Neural progenitor cell (in vitro differentiated cells): ENCODE results near the gene SHLD3. TPM values are rescaled to one million over a fixed set of nuclear protein-coding genes. Genes with fewer than 3 reads are reported as not detected.
"Not testable (repeated sequence)": the region's sequence is repeated elsewhere in the genome, so short reads cannot be mapped to it uniquely, and the experiment has no call there.

Experiments used
- DNase-seq: peaks from one replicate; pipeline ENCODE4 v3.0.0-alpha.2; 2016; ENCODE audit warnings: low spot score
- H2AFZ ChIP-seq: fragments of 200-600 bp; sonication (generic); replicated peaks from 2 replicates; pipeline ENCODE4 v1.6.1; 2016; ENCODE audit warnings: antibody characterized with exemption
- H3F3A ChIP-seq: fragments of 200-600 bp; sonication (generic); 2 replicates; pipeline ENCODE4 v1.6.1; 2016; ENCODE audit warnings: antibody characterized with exemption, low read depth
- H3K27ac ChIP-seq: fragments of 200-600 bp; sonication (generic); 2 replicates; pipeline ENCODE4 v1.5.1; 2016; ENCODE audit warnings: mild to moderate bottlenecking
- H3K27me3 ChIP-seq: fragments of 200-600 bp; sonication (generic); 2 replicates; pipeline ENCODE4 v1.6.1; 2016; ENCODE audit warnings: mild to moderate bottlenecking, moderate library complexity
- H3K36me3 ChIP-seq: fragments of 200-600 bp; sonication (generic); 2 replicates; pipeline ENCODE4 v1.5.1; 2016
- H3K4me1 ChIP-seq: fragments of 200-600 bp; sonication (generic); 2 replicates; pipeline ENCODE4 v1.6.1; 2016; ENCODE audit warnings: mixed run types
- H3K4me2 ChIP-seq: fragments of 200-600 bp; sonication (generic); 2 replicates; pipeline ENCODE4 v1.6.1; 2016
- H3K4me3 ChIP-seq: fragments of 200-600 bp; sonication (generic); 2 replicates; pipeline ENCODE4 v1.5.1; 2016
- H3K79me2 ChIP-seq: fragments of 200-600 bp; sonication (generic); 2 replicates; pipeline ENCODE4 v1.6.1; 2016; ENCODE audit warnings: low read depth
- H3K9ac ChIP-seq: fragments of 200-600 bp; sonication (generic); 2 replicates; pipeline ENCODE4 v1.6.1; 2016
- H3K9me3 ChIP-seq: fragments of 200-600 bp; sonication (generic); 2 replicates; pipeline ENCODE4 v1.5.1; 2016; ENCODE audit warnings: low read depth
- H4K20me1 ChIP-seq: fragments of 200-600 bp; sonication (generic); 2 replicates; pipeline ENCODE4 v1.6.1; 2016; ENCODE audit warnings: low read depth
- H3K27ac Mint-ChIP-seq: 3 replicates; pipeline ENCODE4 v1.8.0; 2021; ENCODE audit warnings: mixed read lengths
- H3K27me3 Mint-ChIP-seq: 2 replicates; pipeline ENCODE4 v1.8.0; 2022; ENCODE audit warnings: low read depth, mild to moderate bottlenecking, inconsistent platforms, moderate library complexity, mixed read lengths; ENCODE audit not compliant: insufficient read depth
- H3K36me3 Mint-ChIP-seq: 3 replicates; pipeline ENCODE4 v1.8.0; 2021; ENCODE audit warnings: mixed read lengths
- H3K4me1 Mint-ChIP-seq: 3 replicates; pipeline ENCODE4 v1.8.0; 2021; ENCODE audit warnings: mixed read lengths
- H3K4me3 Mint-ChIP-seq: 3 replicates; pipeline ENCODE4 v1.8.0; 2021; ENCODE audit warnings: mild to moderate bottlenecking, moderate library complexity, mixed read lengths
- H3K9me3 Mint-ChIP-seq: 3 replicates; pipeline ENCODE4 v1.8.0; 2020; ENCODE audit warnings: mixed read lengths
- EZH2 ChIP-seq: fragments of 200-600 bp; sonication (generic); IDR thresholded peaks from 2 replicates; pipeline ENCODE4 v1.6.1; 2017; ENCODE audit warnings: antibody characterized with exemption, mild to moderate bottlenecking, moderate library complexity
- EZH2phosphoT487 ChIP-seq: fragments of 200-600 bp; sonication (generic); IDR thresholded peaks from 2 replicates; pipeline ENCODE4 v1.6.1; 2017; ENCODE audit warnings: antibody characterized with exemption
- small RNA-seq: library from RNA; depleted of rRNA; stranded (forward); fragments of <200 nt; gene quantifications from one replicate; pipeline ENCODE3, GENCODE V24; 2015
- total RNA-seq: library from RNA; depleted of rRNA; stranded (reverse); fragments of >200 nt; gene quantifications from 2 replicates; pipeline ENCODE4 v1.2.3, GENCODE V29; 2015; ENCODE audit warnings: low replicate concordance
- TF ChIP-seq, protein P1 (sequence below): fragments of 200-600 bp; sonication (generic); IDR thresholded peaks from 2 replicates; pipeline ENCODE4 v1.5.1; 2017; ENCODE audit warnings: antibody characterized with exemption, mild to moderate bottlenecking

SHLD3 gene
- total RNA-seq, 1 donor from 2014 or later, result 8.4 TPM

DNA sequence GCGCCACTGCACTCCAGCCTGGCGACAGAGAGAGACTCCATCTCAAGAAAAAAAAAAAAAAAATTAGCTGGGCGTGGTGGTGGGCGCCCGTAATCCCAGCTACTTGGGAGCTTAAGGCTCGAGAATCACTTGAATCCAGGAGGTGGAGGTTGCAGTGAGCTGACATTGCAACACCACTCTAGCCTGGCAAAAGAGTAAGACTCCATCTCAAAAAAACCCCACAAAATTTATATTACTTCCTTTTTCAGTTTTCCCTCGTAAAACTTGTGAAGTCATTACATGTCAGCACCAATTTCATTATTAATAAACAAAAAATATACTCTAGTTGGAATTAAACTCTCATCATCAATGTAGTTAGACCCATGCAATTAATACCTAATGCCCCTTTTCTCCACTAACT is 43.9 kb downstream of the SHLD3 start:
- no peak overlapping the region for H3K27ac ChIP-seq
- no peak overlapping the region for H3K4me3 ChIP-seq
- H3K36me3 Mint-ChIP-seq, result peaks cover 3% of the 10 kb centered on the region
- no peaks in the 10 kb centered on the region for H3K36me3 ChIP-seq
- no peaks in the 10 kb centered on the region for H3K9me3 Mint-ChIP-seq
- no peak overlapping the region for H2AFZ ChIP-seq
- H3K4me1 ChIP-seq, result no peaks in the 10 kb centered on the region
- H3K4me3 Mint-ChIP-seq, result no peak overlapping the region
- H3K79me2 ChIP-seq, result no peaks in the 10 kb centered on the region
- TF ChIP-seq, protein P1, sequence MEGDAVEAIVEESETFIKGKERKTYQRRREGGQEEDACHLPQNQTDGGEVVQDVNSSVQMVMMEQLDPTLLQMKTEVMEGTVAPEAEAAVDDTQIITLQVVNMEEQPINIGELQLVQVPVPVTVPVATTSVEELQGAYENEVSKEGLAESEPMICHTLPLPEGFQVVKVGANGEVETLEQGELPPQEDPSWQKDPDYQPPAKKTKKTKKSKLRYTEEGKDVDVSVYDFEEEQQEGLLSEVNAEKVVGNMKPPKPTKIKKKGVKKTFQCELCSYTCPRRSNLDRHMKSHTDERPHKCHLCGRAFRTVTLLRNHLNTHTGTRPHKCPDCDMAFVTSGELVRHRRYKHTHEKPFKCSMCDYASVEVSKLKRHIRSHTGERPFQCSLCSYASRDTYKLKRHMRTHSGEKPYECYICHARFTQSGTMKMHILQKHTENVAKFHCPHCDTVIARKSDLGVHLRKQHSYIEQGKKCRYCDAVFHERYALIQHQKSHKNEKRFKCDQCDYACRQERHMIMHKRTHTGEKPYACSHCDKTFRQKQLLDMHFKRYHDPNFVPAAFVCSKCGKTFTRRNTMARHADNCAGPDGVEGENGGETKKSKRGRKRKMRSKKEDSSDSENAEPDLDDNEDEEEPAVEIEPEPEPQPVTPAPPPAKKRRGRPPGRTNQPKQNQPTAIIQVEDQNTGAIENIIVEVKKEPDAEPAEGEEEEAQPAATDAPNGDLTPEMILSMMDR, result no peak
- H3K9me3 ChIP-seq, result no peaks in the 10 kb centered on the region
- H3K4me1 Mint-ChIP-seq, result no peaks in the 10 kb centered on the region
- H3K27ac Mint-ChIP-seq, result no peak overlapping the region
- H3K4me2 ChIP-seq, result no peak overlapping the region
- DNase-seq, result no peak
- H3K9ac ChIP-seq, result no peak overlapping the region
- H4K20me1 ChIP-seq, result no peaks in the 10 kb centered on the region
- no peaks in the 10 kb centered on the region for H3K27me3 ChIP-seq
- peaks cover 6% of the 10 kb centered on the region for H3F3A ChIP-seq
- no peaks in the 10 kb centered on the region for H3K27me3 Mint-ChIP-seq

DNA sequence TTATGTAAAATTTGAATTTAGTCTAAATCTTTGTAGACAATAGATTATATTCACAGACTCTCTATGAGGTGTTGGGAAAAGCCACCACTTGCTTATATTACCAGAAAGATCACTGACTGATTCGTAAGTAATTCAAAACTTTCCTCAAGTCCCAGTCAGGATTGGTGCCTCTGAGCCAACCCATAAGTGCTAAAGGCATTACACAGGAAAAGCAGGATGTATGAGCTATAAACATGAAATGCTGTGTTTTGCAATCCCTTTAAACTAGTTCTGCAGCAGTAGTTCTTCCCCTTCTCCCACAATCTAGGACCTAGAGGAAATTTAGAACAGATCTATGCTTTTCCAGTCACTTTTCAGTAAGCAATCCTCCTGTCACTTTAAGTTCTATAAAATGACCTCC is 48.0 kb downstream of the SHLD3 start:
- Histone ChIP-seq H3K79me2 (no peaks in the 10 kb centered on the region), H4K20me1 (no peaks in the 10 kb centered on the region), H3K4me1 (no peaks in the 10 kb centered on the region), H3K9me3 (no peaks in the 10 kb centered on the region), H3F3A (no peaks in the 10 kb centered on the region), H3K27ac (no peak overlapping the region), H3K36me3 (no peaks in the 10 kb centered on the region), H3K27me3 (no peaks in the 10 kb centered on the region), H3K9ac (no peak overlapping the region), H3K4me2 (no peak overlapping the region), H2AFZ (no peak overlapping the region), H3K4me3 (no peak overlapping the region)
- Mint-ChIP-seq H3K9me3 (no peaks in the 10 kb centered on the region), H3K36me3 (peaks cover 6% of the 10 kb centered on the region), H3K4me3 (no peak overlapping the region), H3K27ac (no peak overlapping the region), H3K4me1 (no peaks in the 10 kb centered on the region), H3K27me3 (no peaks in the 10 kb centered on the region)
- no peak for DNase-seq
- TF ChIP-seq EZH2phosphoT487 (no peak), EZH2 (no peak)
- TF ChIP-seq, protein P1, result no peak

DNA sequence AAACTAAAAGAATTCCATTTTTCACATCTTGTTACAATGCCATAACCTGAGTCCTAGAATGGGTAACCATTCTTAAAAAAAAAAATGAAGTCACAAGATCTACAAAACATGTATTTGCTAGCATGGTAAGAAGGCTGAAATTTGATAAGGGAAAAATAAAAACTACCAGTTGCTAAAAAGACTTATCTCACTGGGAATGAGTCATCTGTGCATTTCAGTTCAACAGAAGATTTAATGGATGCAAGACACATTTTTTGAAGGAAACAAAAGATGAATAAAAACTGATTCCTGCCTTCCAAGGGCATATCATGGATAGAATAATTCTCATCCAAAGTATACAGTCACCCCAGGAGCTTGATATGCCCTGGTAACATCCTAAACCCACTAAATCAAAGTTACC is 49.9 kb downstream of the SHLD3 start:
- no peak overlapping the region for H3K9ac ChIP-seq
- H3K27me3 ChIP-seq, result no peaks in the 10 kb centered on the region
- H3K36me3 ChIP-seq, result no peaks in the 10 kb centered on the region
- Mint-ChIP-seq H3K27ac (no peak overlapping the region), H3K4me1 (no peaks in the 10 kb centered on the region), H3K9me3 (no peaks in the 10 kb centered on the region), H3K4me3 (no peak overlapping the region), H3K36me3 (peaks cover 9% of the 10 kb centered on the region), H3K27me3 (no peaks in the 10 kb centered on the region)
- no peaks in the 10 kb centered on the region for H3K9me3 ChIP-seq
- H3K4me2 ChIP-seq, result no peak overlapping the region
- H2AFZ ChIP-seq, result no peak overlapping the region
- no peaks in the 10 kb centered on the region for H3K4me1 ChIP-seq
- H3F3A ChIP-seq, result no peaks in the 10 kb centered on the region
- H3K27ac ChIP-seq, result no peak overlapping the region
- no peak overlapping the region for H3K4me3 ChIP-seq
- TF ChIP-seq, protein P1, result no peak
- TF ChIP-seq EZH2phosphoT487 (no peak), EZH2 (no peak)
- H4K20me1 ChIP-seq, result no peaks in the 10 kb centered on the region
- no peak for DNase-seq
- no peaks in the 10 kb centered on the region for H3K79me2 ChIP-seq

DNA sequence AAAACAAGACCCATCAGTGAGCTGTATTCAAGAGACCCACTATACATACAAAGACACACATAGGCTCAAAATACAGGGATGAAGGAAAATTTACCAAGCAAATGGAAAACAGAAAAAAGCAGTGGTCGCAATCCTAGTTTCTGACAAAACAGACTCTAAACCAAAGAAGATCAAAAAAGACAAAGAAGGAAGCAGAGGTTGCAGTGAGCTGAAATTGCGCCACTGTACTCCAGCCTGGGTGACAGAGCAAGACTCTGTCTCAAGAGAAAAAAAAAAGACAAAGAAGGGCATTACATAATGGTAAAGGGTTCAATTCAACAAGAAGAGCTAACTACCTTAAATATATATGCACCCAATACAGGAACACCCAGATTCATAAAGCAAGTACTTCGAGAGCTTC is 51.2 kb downstream of the SHLD3 start:
- H3K79me2 ChIP-seq, H3K9me3 Mint-ChIP-seq, H3K4me1 ChIP-seq, H3K27ac Mint-ChIP-seq, H3K27ac ChIP-seq, H3K36me3 ChIP-seq, H3K27me3 Mint-ChIP-seq, H2AFZ ChIP-seq, H4K20me1 ChIP-seq, DNase-seq, H3K27me3 ChIP-seq, H3K4me3 Mint-ChIP-seq, H3F3A ChIP-seq, H3K9me3 ChIP-seq, H3K4me3 ChIP-seq, H3K4me2 ChIP-seq, H3K4me1 Mint-ChIP-seq, H3K9ac ChIP-seq: not testable (repeated sequence)
- H3K36me3 Mint-ChIP-seq, result peaks cover 11% of the 10 kb centered on the region

Small RNA genes within 50 kb of the gene (small RNA-seq; reads per million reads assigned to genes)
- gene RNU6-540P, result not detected

Other genes starting within 250 kb of the SHLD3 start
- 7.1 and 14.3 TPM in 2 replicates for gene ADAMTS6, start 143.1 kb upstream of the SHLD3 start, total RNA-seq
- gene CENPK, start 61.9 kb upstream of the SHLD3 start, total RNA-seq, result 73.7 and 134 TPM in 2 replicates
- 60.2 and 89.9 TPM in 2 replicates for gene PPWD1, start 61.7 kb upstream of the SHLD3 start, total RNA-seq
- gene TRIM23, start 694 bp upstream of the SHLD3 start, total RNA-seq, result 15.5 and 16.6 TPM in 2 replicates
- gene TRAPPC13, start within 50 bp of the SHLD3 start, total RNA-seq, result 32.6 and 53.1 TPM in 2 replicates
- 5.5 and 6.8 TPM in 2 replicates for gene SGTB, start 97.1 kb downstream of the SHLD3 start, total RNA-seq
- gene NLN, start 97.2 kb downstream of the SHLD3 start, total RNA-seq, result 78.6 and 94.3 TPM in 2 replicates